ENCODE data around the gene NCDN. TPM values are rescaled to one million over a fixed set of nuclear protein-coding genes. Genes with fewer than 3 reads are reported as not detected.

Gene NCDN
- total RNA-seq, 1 donor from 2014 or later: 38.3 TPM

- no peak for DNase-seq (ENCODE audit: extremely low spot score, unreplicated experiment)
- Mint-ChIP-seq H3K36me3 (ENCODE audit: unreplicated experiment) (peaks cover 37% of the 10 kb centered on the region), H3K4me1 (ENCODE audit: unreplicated experiment) (peaks cover 18% of the 10 kb centered on the region), H3K27me3 (ENCODE audit: unreplicated experiment) (no peaks in the 10 kb centered on the region), H3K4me3 (ENCODE audit: unreplicated experiment) (no peak overlapping the region), H3K27ac (ENCODE audit: unreplicated experiment) (no peak overlapping the region), H3K9me3 (ENCODE audit: unreplicated experiment) (peaks cover 18% of the 10 kb centered on the region)
- no peak for TF ChIP-seq CTCF (IDR thresholded peaks at IDR 0.05)
Measured at GRCh38 chr1:35532497-35533223, 24.9 kb upstream of the NCDN start.

DNA sequence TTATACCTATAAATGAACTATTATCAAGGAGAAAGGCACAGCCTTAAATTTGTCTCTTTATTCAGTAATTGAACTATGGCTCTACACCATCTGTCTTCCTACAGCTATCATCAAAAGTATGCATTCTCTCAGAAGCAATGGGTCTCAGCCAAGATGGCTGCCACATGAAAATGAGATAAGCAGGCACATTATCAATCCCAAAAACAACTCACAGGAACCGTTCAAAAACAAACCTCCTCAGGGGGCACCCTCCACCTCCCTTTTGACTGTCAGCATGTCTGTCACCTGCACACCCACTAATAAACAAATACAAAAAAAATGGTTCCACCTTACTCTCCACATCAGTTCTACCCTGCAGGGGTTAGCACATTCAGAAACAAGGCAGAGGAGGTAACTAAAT lies 24.0 kb upstream of the NCDN start:
- peaks cover 32% of the 10 kb centered on the region for H3K36me3 Mint-ChIP-seq (ENCODE audit: unreplicated experiment)
- no peak for TF ChIP-seq CTCF (IDR thresholded peaks at IDR 0.05)
- H3K4me1 Mint-ChIP-seq (ENCODE audit: unreplicated experiment): peaks cover 24% of the 10 kb centered on the region
- H3K9me3 Mint-ChIP-seq (ENCODE audit: unreplicated experiment): peaks cover 15% of the 10 kb centered on the region
- no peaks in the 10 kb centered on the region for H3K27me3 Mint-ChIP-seq (ENCODE audit: unreplicated experiment)
- DNase-seq (ENCODE audit: extremely low spot score, unreplicated experiment): no peak
- no peak overlapping the region for H3K4me3 Mint-ChIP-seq (ENCODE audit: unreplicated experiment)
- H3K27ac Mint-ChIP-seq (ENCODE audit: unreplicated experiment): no peak overlapping the region

DNA sequence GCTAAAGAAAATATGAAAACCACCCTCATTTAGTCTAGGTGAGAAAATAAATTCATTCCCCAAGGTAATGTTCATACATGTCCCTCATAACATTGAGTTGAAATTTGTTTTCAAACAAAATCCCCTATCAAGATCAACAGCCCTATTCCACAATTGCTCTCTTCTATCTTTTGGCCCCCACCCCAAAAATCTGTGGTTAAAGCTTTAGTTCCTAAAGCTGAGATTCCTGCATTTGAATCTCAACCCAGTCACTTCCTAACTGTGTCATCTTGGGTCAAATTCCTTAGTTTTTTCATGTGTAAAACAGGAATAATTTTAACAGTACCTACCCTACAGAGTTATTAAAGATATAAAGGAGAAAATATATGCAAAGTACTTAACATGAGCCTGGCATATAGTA lies 22.4 kb upstream of the NCDN start:
- DNase-seq (ENCODE audit: extremely low spot score, unreplicated experiment): no peak
- no peak for TF ChIP-seq CTCF (IDR thresholded peaks at IDR 0.05)
- H3K27ac Mint-ChIP-seq (ENCODE audit: unreplicated experiment): no peak overlapping the region
- peaks cover 41% of the 10 kb centered on the region for H3K4me1 Mint-ChIP-seq (ENCODE audit: unreplicated experiment)
- no peak overlapping the region for H3K4me3 Mint-ChIP-seq (ENCODE audit: unreplicated experiment)
- no peaks in the 10 kb centered on the region for H3K27me3 Mint-ChIP-seq (ENCODE audit: unreplicated experiment)
- H3K9me3 Mint-ChIP-seq (ENCODE audit: unreplicated experiment): peaks cover 3% of the 10 kb centered on the region
- H3K36me3 Mint-ChIP-seq (ENCODE audit: unreplicated experiment): peaks cover 17% of the 10 kb centered on the region

DNA sequence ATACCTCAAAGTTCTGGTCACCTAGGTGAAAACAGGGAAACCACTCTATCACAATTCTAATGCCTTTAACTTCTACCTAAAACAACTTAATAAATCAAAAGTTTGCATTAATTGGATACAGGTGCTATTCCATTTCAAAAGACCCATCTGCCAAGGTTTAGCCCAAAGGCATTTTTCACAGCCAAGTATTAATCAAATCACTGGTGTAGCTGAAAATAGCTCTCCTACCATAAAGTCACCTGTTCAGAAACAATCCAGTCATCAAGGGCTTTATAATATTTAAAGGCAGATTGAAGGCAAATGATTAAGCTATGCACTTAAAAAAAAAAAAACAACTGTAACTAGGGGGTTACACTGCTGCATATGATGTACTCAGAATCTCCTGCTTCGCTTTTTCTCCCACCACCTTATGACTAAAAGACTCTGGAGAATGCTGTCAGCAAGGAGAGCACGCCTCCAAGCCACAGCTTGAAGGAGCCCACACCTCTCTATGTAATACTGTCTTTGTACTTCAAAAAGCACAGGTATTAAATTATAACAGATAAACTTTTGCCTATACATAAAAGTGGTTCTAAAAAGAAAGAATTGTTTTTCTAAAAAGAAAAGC lies 20.9 kb upstream of the NCDN start:
- TF ChIP-seq CTCF (IDR thresholded peaks at IDR 0.05): no peak
- peaks cover 11% of the 10 kb centered on the region for H3K36me3 Mint-ChIP-seq (ENCODE audit: unreplicated experiment)
- H3K27me3 Mint-ChIP-seq (ENCODE audit: unreplicated experiment): no peaks in the 10 kb centered on the region
- H3K9me3 Mint-ChIP-seq (ENCODE audit: unreplicated experiment): no peaks in the 10 kb centered on the region
- H3K27ac Mint-ChIP-seq (ENCODE audit: unreplicated experiment): no peak overlapping the region
- peaks cover 47% of the 10 kb centered on the region for H3K4me1 Mint-ChIP-seq (ENCODE audit: unreplicated experiment)
- no peak overlapping the region for H3K4me3 Mint-ChIP-seq (ENCODE audit: unreplicated experiment)
- DNase-seq (ENCODE audit: extremely low spot score, unreplicated experiment): no peak

- Mint-ChIP-seq H3K36me3 (ENCODE audit: unreplicated experiment) (peaks cover 4% of the 10 kb centered on the region), H3K4me3 (ENCODE audit: unreplicated experiment) (no peak overlapping the region), H3K4me1 (ENCODE audit: unreplicated experiment) (peaks cover 44% of the 10 kb centered on the region), H3K9me3 (ENCODE audit: unreplicated experiment) (no peaks in the 10 kb centered on the region), H3K27me3 (ENCODE audit: unreplicated experiment) (no peaks in the 10 kb centered on the region), H3K27ac (ENCODE audit: unreplicated experiment) (no peak overlapping the region)
- TF ChIP-seq CTCF (IDR thresholded peaks at IDR 0.05): no peak
- no peak for DNase-seq (ENCODE audit: extremely low spot score, unreplicated experiment)
Measured at GRCh38 chr1:35537806-35538205, 19.8 kb upstream of the NCDN start.

All from osteocyte (in vitro differentiated cells).